PC-9 (cell line): ENCODE measurements around the gene SETD3. TPM values are rescaled to one million over a fixed set of nuclear protein-coding genes. Genes with fewer than 3 reads are reported as not detected.

ENCODE experiments used
- BruUV-seq: library from RNA; stranded (reverse); fragments of 400-500 nt; replicated peaks from 2 replicates; lab custom pipeline; 2021; lab: Mats Ljungman, UMichigan
- CTCF ChIA-PET: fragments of 300-600 bp; sonication (Branson Sonifier 250); formaldehyde crosslinking; loops from one replicate; lab custom pipeline; 2022; ENCODE audit warnings: antibody characterized with exemption; lab: Charles Lee
- POLR2A ChIA-PET: fragments of 300-600 bp; sonication (Branson Sonifier 250); formaldehyde crosslinking; loops from one replicate; lab custom pipeline; 2022; ENCODE audit warnings: antibody characterized with exemption; ENCODE audit not compliant: unreplicated experiment; lab: Charles Lee
- DNase-seq, 2 experiments: peaks; one replicate each; pipeline versions ENCODE4 v3.0.0 to v3.0.0-alpha.2; 2015 to 2022; ENCODE audit warnings: mixed read lengths in 1 of 2
- H2AFZ ChIP-seq: fragments of 200-600 bp; sonication (generic); 2 replicates; pipeline ENCODE4 v1.8.1; 2017; ENCODE audit warnings: antibody characterized with exemption
- H3F3A ChIP-seq: fragments of 200-600 bp; sonication (generic); 2 replicates; pipeline ENCODE4 v1.8.1; 2017; ENCODE audit warnings: antibody characterized with exemption, mild to moderate bottlenecking, low read depth; ENCODE audit not compliant: insufficient read depth
- H3K27ac ChIP-seq: fragments of 200-600 bp; sonication (generic); 2 replicates; pipeline ENCODE4 v1.6.1; 2016; ENCODE audit warnings: mixed run types
- H3K27me3 ChIP-seq: fragments of 200-600 bp; sonication (generic); 2 replicates; pipeline ENCODE4 v1.6.1; 2016; ENCODE audit warnings: low read depth, mixed run types; ENCODE audit not compliant: insufficient read depth
- H3K36me3 ChIP-seq: fragments of 200-600 bp; sonication (generic); 2 replicates; pipeline ENCODE4 v1.6.1; 2016; ENCODE audit warnings: low read depth, mixed run types
- H3K4me1 ChIP-seq: fragments of 200-600 bp; sonication (generic); replicated peaks from 2 replicates; pipeline ENCODE4 v1.6.1; 2016; ENCODE audit warnings: mixed run types; ENCODE audit not compliant: insufficient read depth
- H3K4me2 ChIP-seq: fragments of 200-600 bp; sonication (generic); 2 replicates; pipeline ENCODE4 v1.6.1; 2017; ENCODE audit warnings: mixed run types
- H3K4me3 ChIP-seq: fragments of 200-600 bp; sonication (generic); 2 replicates; pipeline ENCODE4 v1.6.1; 2016; ENCODE audit warnings: mixed run types
- H3K79me2 ChIP-seq: fragments of 200-600 bp; sonication (generic); 2 replicates; pipeline ENCODE4 v1.6.1; 2017; ENCODE audit warnings: low read depth, mixed run types
- H3K9me2 ChIP-seq: fragments of 200-600 bp; sonication (generic); 2 replicates; pipeline ENCODE4 v1.8.1; 2017; ENCODE audit warnings: mild to moderate bottlenecking; ENCODE audit not compliant: insufficient read depth
- H3K9me3 ChIP-seq: fragments of 200-600 bp; sonication (generic); 2 replicates; pipeline ENCODE4 v1.8.1; 2016; ENCODE audit warnings: low read depth; ENCODE audit not compliant: insufficient read depth
- H4K20me1 ChIP-seq: fragments of 200-600 bp; sonication (generic); 2 replicates; pipeline ENCODE4 v1.8.1; 2017; ENCODE audit not compliant: insufficient read depth
- EZH2 ChIP-seq: fragments of 200-600 bp; sonication (generic); IDR thresholded peaks from 2 replicates; pipeline ENCODE4 v1.8.0; 2017; ENCODE audit warnings: antibody characterized with exemption, low read depth
- intact Hi-C: fragments of 100-400 bp; cut with micrococcal nuclease; formaldehyde crosslinking; loops from one replicate; pipeline ENCODE4 v1.10.0; 2022; ENCODE audit not compliant: unreplicated experiment
- total RNA-seq: library from RNA; stranded (reverse); gene quantifications from 2 replicates; pipeline ENCODE4 v1.2.3, GENCODE V29; 2021
- TF ChIP-seq, protein P1 (sequence below): fragments of 200-600 bp; sonication (generic); conservative IDR thresholded peaks from 2 replicates; pipeline ENCODE4 v1.6.1; 2017; ENCODE audit warnings: mixed run types, antibody characterized with exemption, mild to moderate bottlenecking, moderate library complexity

SETD3 gene
- total RNA-seq, 1 experiment from 2014 or later = 13.4 TPM

- H3K9me2 ChIP-seq = no peaks in the 10 kb centered on the region
- H4K20me1 ChIP-seq = no peaks in the 10 kb centered on the region
- no peak overlapping the region for H3K27ac ChIP-seq
- H2AFZ ChIP-seq = no peak overlapping the region
- no peaks in the 10 kb centered on the region for H3K4me1 ChIP-seq
- H3K36me3 ChIP-seq = no peaks in the 10 kb centered on the region
- H3K4me2 ChIP-seq = no peak overlapping the region
- DNase-seq = no peak
- no TSS peak for BruUV-seq
- POLR2A ChIA-PET = no interaction called here
- no peaks in the 10 kb centered on the region for H3F3A ChIP-seq
- H3K27me3 ChIP-seq = peaks cover 30% of the 10 kb centered on the region; the same call in 1 of the 2 replicates
- H3K4me3 ChIP-seq = no peak overlapping the region
- intact Hi-C loops = no loop called here
- CTCF ChIA-PET = no interaction called here
- no peak for TF ChIP-seq EZH2
- TF ChIP-seq, protein P1, sequence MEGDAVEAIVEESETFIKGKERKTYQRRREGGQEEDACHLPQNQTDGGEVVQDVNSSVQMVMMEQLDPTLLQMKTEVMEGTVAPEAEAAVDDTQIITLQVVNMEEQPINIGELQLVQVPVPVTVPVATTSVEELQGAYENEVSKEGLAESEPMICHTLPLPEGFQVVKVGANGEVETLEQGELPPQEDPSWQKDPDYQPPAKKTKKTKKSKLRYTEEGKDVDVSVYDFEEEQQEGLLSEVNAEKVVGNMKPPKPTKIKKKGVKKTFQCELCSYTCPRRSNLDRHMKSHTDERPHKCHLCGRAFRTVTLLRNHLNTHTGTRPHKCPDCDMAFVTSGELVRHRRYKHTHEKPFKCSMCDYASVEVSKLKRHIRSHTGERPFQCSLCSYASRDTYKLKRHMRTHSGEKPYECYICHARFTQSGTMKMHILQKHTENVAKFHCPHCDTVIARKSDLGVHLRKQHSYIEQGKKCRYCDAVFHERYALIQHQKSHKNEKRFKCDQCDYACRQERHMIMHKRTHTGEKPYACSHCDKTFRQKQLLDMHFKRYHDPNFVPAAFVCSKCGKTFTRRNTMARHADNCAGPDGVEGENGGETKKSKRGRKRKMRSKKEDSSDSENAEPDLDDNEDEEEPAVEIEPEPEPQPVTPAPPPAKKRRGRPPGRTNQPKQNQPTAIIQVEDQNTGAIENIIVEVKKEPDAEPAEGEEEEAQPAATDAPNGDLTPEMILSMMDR = no peak
- H3K79me2 ChIP-seq = no peaks in the 10 kb centered on the region
- H3K9me3 ChIP-seq = no peaks in the 10 kb centered on the region
Observed at GRCh38 chr14:99363051-99363450, 117.6 kb downstream of the SETD3 start.

DNA sequence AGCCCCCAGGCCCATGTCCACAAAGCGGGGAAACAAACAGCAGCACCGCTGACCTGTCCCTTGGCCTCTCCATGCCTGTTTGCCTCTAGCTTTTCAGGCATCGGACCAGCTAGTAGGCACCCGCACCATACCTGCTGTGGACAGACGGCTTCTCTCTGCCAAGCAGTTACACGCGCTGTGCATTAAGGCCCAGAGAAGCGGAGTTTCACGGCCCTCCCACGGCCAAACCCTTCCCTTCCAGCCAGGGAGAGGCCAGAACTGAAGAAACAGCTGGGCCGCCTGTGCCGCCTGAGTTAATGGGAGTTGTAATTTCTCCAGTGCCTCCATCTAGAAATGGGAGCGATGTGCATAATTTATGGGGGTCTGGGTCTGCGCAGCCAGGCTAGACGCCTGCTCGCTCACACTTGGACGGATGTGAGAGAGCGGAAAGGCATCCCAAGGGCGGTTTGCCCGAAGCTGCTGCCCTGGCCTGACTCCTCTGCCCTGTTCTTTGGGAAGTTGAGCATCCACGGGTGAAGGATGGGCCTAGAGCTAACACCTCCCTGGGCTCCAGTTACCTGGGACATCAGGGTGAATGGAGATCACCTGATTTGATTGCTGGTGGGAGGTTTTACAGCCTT is 119.0 kb downstream of the SETD3 start:
- peaks cover 17% of the 10 kb centered on the region; the same call in 1 of the 2 replicates for H3K27me3 ChIP-seq
- no peak overlapping the region for H3K4me3 ChIP-seq
- H3K4me2 ChIP-seq = no peak overlapping the region
- no peaks in the 10 kb centered on the region for H3F3A ChIP-seq
- no peak overlapping the region for H2AFZ ChIP-seq
- TF ChIP-seq EZH2 = no peak
- TF ChIP-seq, protein P1 = no peak
- intact Hi-C loops = no loop called here
- H4K20me1 ChIP-seq = no peaks in the 10 kb centered on the region
- POLR2A ChIA-PET = no interaction called here
- no peaks in the 10 kb centered on the region for H3K9me3 ChIP-seq
- no peak overlapping the region for H3K27ac ChIP-seq
- DNase-seq = no peak
- H3K9me2 ChIP-seq = no peaks in the 10 kb centered on the region
- H3K36me3 ChIP-seq = no peaks in the 10 kb centered on the region
- CTCF ChIA-PET = no interaction called here
- no peaks in the 10 kb centered on the region for H3K79me2 ChIP-seq
- no peaks in the 10 kb centered on the region for H3K4me1 ChIP-seq
- no TSS peak for BruUV-seq

DNA sequence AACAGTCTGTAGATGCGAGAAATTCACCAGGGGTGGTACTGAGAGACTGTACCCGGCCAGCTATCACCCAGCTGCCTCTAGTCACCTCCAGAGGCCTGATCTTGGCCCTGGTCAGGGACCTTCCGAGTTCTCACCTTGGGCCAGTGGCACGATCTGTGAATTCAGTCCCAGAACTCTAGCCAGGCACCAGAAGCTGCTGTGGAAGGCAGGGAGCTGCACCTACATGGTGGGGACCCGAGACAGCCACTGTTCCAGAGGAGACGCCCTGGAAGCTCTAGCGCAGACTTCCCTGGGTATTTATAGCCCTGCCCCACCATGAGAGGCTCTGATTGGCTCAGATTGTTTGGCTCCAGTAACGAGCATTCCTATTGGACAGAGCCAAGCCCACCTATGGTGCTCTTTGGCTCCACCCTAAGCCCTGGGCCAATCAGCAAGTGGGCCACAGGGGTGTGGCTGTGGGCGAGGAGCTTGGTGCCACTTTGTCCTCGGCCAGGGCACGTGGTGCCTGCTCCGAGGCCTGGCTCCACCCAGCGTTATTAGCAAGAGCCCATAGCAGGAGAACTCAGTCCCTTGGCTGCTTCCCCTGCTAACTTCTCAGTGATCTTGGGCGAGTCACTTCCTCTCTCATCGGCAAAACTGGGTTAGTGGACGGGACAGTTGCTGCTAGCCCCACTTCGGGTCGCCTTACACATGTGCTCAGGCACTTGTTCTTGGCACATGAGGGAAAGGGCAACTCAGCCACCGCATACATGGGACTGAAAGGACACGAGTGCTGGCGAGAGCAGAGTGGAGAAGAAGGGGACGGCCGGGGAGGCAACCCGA is 119.7 kb downstream of the SETD3 start:
- Histone ChIP-seq H3K9me2 (no peaks in the 10 kb centered on the region), H3F3A (no peaks in the 10 kb centered on the region), H3K4me3 (no peak overlapping the region), H3K27me3 (0 out of 2 replicates have a peak, but pooled peaks cover 10% of the 10 kb centered on the region), H3K4me2 (no peak overlapping the region), H2AFZ (no peak overlapping the region), H4K20me1 (no peaks in the 10 kb centered on the region), H3K9me3 (no peaks in the 10 kb centered on the region), H3K79me2 (no peaks in the 10 kb centered on the region), H3K27ac (no peak overlapping the region), H3K36me3 (no peaks in the 10 kb centered on the region), H3K4me1 (no peaks in the 10 kb centered on the region)
- BruUV-seq = no TSS peak
- ChIA-PET POLR2A (no interaction called here), CTCF (no interaction called here)
- intact Hi-C loops = no loop called here
- no peak for TF ChIP-seq EZH2
- no peak for DNase-seq
